HL-60/S4 treated with retinoic acid at 250 ng/mL for 4 days and 3 days (cell line): ENCODE data around the gene PAX6.

ENCODE experiments used
- in situ Hi-C: fragments of 300-500 bp; cut with MboI; formaldehyde crosslinking; loops from 2 replicates; pipeline ENCODE4 v1.7.0; 2022; ENCODE audit warnings: low sequenced_read_pairs

Gene PAX6

DNA sequence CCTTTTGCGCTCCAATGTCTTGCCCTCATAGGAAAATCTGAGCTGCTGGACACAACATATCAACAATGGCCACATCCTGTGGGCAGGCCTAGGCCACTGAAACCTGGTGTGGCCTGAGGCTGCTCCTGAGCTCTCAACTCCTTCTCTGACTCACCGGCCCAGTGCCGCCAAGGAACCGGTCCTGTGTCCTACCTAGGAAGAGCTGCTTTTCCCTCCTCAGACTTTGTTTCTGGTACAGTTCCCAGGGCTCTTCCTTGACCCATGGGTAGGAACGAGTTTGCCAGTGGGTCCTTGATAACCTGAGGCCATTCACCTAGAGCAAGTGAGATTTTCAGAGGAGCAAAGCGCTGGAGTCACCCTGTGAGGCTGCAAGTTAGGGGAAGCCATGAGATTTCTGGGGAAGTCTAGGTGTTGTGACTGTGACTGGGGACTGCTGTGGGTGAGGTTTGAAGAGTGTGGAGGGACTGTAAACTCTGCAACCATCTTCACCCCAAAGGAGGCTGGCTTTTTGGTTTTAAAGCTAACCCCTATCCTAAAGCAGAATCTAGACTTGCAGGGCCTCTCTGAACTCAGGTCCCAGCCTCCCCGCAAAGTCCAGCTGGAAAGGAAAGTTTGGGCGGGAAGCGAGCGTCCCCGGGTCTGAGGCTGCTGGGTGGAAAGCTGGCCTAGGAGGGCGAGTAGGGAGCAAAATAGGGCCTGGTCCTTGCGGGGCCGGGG, 12.0 kb upstream of the PAX6 start:
- in situ Hi-C loops, result no loop called here

DNA sequence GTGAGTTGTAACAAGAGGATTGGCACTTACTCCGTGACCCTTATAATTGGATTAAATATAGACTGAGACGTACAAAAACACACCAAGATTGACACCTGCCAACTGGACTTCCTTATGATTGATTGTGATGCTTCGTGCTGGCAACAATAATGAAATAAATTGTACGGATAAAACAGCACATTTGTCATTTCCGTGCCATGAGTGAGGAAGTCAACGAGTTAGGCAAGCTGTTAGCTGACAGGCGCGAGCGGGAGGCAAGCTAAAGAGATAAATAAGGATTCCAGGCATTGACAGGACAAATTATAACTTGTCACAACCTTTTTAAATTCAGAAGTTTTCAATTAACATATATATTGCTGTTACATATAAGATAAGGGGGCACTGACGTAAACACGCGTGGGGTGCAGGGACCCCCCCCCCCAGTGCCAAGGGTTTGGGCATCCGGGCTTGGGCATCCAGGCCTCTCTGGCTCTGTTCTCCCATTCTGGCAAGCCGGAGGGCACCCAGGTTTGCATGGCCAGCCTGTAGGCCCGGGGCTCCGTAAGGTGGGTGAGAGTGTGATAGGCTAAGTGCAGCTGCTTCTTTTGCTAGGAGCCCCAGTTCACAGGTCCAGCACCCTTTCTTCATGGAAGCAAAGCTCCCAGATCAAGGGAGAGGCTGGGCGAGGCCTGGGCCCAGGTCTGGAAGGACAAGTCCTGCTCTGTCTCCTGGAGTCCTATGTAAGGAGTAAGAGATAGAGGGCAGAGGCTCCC, 11.2 kb upstream of the PAX6 start:
- in situ Hi-C loops, result no loop called here

DNA sequence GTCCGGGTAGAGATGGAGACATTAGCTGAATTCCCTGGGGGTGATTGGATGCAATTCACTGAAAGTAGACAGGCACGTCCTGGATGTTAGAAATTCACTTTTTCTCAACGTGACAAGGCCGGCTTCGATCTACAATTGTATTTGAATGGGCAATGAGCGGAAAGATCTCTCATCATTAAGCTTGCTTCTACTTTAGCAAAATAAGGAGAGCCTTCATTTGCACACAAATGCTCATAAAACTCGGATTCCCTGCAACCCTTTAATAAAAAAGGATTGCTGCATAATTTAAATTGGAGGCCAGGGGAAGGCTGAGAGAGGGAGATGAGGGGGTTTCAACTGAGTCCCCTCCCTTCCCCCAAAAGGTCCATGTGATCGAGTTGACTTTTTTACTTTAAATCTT, 10.6 kb upstream of the PAX6 start:
- in situ Hi-C loops, result no loop called here

DNA sequence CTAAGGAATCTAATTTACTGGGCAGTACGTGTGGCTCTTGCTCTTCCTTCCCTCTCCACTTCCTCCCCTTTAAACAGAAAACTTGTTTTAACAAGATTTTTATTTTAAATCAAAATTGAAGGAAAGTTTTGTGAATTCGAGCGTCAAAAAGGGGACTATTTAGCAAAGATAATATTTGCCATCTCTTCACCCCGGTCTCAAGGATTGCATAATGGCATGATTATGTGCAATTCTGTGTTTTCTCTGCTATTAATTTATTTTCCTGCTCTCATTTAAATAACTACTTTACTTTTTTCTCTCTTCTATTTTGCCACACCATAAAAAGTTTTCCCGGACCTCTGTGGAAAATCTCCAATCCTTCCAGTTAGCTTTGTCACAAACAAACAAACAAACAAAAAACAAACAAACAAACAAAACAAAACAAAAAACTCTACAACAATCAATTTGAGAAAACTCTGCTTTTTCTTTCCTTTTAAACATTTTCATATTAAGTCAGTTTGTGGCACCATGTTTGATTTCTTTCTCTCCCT, 10.2 kb upstream of the PAX6 start:
- in situ Hi-C loops, result no loop called here

DNA sequence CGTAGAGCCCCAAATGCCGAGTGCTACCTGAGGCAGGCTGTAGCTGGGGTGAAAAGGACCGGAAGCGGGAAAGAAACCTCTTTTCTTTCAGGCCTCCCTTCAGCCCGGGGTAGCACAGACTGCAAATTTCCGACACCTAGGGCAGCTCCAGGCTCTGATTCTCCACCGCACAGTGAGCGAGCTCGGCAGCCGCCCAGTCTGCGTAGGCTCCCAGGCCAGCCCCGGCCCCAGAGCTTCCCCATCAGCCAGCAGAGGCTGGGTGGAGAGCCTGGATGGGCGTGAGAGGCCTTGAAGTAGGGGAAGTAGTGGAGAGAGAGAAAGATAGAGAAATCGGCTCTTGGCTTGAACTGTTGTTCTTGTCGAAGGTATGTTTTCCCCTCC, 9.3 kb upstream of the PAX6 start:
- in situ Hi-C loops, result no loop called here

DNA sequence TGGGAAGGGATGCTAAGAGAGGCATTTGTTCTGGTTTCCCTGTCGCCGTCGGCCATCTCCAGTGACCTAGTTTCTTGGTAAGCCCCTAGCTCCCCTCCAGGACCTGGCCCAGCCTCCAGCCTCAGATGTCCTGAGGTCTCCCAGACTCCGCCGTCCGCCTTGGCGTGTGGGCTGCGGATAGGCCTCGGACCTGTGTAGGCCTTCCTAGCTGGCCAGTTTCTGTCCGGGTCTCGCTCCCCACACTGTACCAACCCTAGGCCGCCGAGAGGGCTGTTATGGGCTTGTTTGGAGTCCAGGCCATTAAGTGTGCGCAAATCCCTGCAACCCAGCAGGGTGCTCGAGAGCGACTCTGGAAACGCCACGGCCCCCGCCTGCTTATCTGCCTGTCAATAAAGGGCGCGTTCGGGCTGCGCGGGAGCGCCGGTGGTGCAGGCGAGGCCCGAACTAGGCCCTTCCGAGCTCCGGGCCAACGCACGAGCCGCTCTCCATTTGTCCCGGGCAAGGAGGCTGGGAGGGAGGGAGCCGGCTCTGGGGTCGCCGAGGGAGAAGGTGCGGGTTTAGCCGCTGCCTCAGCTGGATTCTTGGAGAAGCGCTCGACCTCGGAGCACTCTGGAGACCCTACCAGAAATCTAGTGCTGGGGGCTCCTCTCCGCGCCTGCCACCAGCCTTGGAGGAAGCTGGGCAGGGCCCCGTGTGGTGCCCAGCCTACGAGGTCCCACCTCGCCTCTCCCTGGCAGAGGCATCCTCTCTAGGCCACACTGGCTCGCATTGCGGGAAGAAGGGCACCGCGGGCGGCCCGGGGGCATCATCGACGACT, 8.7 kb upstream of the PAX6 start:
- in situ Hi-C loops, result no loop called here

DNA sequence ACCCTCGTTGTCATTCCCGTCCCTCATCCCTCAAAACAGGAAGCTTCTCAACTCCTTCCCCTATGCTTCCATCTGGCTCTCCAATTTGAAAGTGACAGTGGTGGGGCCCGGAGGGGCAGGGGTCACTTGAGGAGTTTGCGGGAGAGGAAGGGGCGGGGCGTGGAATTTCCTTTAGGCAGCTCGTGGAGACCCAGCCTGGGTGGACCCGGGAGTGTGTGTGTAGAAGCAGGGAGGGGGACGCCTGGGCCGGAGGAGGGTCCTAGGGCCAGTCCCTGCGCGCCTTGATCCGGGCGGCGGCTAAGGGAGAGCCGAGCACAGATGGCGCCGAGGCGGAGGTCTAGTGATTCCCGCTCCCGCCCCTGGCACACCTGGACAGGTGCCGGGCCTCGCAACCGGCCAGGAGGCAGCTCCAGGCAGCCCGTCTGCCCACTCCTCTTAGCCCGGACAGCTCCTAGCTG, 7.8 kb upstream of the PAX6 start:
- in situ Hi-C loops, result no loop called here

DNA sequence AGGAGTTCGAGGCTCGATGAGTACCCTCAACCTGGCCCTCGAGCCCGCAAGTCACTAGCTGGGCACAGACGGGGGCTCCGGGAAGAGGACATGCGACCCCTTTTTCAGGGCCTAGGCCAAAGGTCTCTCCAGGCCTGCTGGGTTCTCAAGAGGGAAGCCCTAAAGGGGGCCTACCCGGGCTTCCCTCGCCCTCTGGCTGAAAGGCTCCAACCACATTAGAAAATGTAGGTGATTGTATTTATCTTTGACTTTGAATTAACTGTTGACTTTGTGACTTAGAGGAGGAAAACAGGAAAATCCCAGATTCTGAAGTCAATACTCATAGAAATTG, 7.3 kb upstream of the PAX6 start:
- in situ Hi-C loops, result no loop called here

DNA sequence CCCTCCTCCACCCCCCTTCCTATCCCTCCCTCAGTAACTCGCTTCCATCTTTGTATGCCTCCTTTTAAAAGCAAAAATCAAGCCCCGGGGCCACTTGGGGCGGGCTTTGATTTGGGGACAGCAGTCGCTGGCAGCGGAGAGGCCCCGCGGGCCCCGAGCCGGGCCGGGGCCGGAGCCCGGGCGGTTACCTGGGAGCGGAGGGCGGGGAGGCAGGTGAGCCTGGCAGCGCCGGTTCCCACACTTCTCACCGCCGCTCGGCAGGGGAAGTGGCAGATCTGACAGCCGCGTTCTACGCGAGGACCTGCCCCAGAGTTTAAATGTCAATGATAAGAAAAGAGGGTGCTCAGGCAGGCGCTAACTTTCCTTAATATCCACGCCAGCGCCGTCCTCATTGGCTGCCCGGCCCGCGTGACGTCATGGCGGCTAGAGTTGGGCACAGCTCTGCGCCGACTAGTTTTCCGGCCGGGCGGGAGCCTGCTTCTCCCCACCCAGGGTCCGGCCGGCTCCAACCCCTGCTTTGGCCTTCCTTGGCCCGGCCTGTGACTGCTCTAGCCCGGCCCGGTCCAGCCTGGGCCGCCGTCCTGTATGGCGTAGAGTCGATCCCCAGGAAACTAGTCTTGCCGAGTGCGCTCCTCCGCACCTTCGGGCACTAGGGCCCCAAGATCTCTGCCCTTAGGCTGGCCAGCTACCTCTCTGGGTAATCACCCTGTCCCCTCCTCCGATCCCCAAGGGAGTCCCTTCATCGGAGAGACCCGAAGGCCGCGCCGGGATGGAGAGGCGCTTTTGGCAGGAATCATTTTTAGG, 6.7 kb upstream of the PAX6 start:
- in situ Hi-C loops, result no loop called here

DNA sequence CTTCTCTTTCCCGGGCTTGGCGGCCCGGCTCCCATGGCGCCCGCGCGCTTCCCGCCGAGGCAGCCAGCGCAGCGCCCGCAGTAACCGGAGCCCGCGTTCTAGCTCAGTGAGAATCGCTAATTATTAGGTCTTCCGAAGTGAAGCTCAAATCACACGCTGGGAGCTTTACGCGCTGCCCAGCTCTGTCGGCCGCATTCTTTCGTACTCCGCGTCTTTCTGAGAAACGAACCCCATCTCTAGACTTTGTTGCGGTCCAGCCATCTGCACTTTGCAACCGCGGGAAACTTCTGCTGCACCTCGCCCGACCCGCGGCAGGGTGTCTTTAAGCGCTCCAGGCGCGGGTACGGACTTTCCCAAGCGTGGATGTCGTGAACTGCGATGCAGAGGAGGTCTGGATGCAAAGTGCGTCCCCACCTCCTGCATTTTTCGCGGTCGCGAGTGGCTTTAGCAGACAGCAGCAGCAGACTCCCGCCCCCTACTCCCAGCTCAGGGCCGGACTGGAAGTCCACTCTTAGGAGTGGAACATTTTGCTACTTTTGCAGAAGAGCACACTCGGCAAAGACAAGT, 6.0 kb upstream of the PAX6 start:
- in situ Hi-C loops, result no loop called here

DNA sequence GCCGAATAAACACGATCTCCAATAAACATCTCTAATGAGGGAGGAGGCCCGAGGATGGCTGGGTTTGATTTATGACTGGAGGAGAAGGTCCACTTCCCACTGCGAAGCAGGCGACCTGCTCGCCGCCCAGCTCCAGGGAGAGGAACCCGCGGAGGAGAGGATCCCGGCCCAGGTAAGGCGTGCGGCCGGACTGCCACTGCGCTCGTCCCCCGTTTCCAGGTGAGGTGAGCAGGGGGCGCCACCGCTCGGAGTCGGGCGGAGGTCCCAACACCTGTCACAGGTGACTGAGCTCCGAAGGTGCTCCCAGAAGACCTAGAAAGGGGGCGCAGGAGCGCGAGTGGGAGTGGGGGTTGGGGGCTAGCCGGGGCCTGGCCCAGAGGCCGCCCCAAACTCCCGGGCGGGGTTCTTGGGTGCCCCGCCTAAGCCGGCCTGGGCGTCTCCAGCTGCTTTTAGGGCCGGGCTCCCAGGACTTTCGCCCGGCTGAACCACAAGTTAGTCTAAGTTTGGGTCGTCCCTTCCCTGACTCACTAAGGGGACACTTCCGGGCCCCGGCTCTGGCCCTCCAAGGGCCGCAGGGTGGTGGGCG, 5.4 kb upstream of the PAX6 start:
- in situ Hi-C loops, result no loop called here

DNA sequence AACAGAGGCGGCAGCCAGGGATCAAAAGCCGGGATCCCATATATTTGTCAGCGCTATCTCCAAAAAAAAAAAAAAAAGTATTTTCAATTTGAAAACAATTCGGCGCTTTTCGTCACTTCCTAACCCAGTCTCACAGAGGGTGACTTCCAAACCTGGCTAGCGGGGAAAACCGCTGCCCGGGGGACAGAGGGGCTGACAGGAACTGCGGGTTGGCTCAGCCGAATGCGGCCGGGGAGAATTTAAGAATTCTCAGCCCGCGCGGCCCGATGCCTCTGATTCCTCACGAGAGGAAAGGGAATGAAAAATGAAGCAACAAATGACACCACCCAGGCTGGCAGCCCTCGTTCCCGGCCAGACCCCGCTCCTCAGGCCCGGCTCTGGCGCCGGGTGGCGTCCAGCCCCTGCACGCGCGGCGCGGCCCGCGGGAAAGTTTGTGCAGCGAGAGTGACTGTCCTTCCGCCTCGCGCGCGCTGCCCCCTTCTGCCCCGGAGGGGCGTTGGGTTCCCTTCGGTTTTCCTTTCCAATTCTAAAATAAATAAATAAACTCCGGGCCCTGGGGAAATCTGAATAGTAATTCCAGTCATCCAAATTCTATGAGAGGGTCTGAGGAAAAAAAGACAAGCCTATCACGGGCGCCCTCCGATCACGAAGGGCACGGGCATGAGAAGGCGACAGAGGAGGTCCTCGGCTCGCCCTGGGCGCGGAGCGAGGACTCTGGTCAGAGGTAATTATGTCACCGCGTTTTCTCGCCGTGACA, 4.8 kb upstream of the PAX6 start:
- in situ Hi-C loops, result no loop called here

DNA sequence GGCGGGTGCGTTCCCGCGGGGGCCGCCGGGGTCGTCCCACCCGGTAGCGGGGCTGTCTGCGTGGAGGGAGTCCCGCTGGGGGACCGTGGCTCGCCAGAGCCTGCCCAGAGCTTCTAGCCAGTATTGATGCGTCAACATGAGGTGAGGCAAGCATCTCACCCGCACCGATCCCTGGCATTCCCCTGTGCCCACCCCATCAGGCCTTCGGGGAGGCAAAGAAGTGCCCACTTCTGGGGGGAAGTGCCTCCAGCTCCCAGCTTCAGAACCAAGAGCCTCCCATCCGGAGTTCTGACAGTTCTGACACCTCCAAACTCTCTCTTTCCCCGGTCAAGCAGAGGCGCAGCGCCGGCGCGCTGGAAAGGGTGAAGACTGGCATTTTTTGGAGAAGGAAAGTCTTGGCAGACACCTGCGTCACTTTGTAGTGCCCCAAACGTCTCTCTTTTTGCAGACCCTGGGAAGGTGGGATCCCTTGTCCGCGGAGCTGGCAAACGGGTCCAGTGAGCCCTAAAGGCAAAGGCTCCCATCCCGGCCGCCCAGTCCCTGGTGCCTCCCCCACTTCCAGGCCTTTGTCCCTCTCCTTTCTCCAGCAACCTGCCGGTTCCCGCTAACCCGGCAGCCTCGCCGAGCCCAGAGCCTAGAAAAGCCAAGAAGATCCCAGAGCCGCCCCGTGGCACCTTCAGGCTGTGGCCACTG, 3.2 kb upstream of the PAX6 start:
- in situ Hi-C loops, result no loop called here

DNA sequence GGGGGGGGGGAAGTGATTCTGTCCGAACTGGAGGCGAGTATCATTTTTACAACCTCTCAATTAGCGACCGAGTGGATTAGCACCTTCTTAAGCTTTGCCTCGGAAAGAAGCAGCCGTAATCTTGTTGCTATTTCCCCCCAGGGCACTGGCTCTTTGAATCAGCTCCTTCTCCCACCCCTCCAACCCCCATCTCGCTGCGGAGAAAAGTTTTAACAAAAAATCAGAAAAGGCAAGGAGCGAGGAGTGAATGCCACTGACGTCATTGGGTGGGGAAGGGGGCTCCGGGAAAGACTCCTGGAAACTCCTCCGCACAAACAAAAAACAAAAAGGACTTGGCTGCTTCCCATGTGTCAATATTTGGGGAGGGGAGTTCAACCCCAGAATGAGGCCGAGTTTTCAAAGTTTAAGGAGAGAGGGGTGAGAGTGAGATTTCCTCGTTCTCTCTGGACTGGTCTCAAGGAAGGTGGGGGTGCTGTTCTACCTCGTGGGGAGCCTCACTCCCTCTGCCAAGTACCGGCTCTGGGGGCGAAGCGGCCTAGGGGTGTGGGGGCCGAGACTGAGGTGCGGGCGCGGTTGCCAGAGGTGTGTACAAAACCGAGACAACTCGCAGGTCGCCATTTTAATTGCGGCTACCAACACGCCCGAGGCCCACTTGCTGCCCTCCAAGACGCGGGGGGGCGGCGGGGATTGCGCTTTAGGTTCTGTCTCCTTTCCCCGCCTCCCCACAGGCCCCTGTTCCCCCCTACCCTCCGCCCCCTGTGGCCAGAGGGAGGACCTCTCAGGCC, 2.5 kb upstream of the PAX6 start:
- in situ Hi-C loops, result no loop called here

DNA sequence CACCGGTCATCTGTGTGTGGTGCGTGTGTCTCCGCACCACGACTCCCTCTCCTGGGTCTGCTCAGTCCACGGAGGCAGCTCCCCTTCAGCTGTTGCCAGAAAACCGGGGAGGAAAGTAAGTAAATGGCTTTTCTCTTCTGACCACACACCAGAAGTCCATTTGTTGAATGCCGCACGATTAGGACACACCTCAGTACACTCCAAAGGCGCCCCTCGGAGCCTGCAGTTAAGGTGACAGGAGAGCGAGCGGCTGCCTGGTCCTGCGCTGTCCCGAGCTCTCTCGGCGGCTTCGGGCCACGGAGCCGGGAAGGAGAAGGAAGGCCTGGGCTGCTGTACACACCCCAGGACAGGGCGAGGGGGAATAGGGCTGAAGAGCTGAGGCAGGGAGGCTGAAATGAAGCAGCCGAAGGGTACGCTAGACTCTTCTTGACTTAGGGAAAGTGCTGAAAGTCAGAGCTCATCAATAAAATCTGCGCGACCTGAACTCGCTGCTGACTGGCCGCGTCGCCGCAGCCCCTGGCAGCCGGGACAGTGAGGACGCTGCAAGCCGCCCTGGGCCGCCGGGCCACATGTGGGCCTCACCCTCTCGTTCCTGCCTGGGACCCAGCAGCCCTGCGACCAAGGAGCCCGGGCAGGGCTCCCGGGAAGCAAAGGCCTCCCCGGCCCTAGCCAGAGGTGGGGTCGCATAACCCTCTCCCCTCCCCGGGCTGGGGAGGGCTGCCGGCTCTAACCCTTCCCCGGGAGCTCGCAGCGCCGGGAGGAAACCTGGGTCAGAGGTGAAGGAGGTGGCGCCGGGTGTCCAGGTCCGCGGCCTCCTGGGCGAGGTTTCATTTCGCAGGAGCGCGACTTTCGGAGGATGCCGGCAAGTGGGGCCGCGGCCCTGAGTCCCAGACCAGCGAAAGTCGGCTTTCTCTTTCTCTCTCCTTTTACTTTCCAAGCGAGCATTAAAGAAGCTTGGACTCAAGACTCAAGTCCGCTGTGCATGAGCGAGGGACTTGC, 1.6 kb upstream of the PAX6 start:
- in situ Hi-C loops, result no loop called here

DNA sequence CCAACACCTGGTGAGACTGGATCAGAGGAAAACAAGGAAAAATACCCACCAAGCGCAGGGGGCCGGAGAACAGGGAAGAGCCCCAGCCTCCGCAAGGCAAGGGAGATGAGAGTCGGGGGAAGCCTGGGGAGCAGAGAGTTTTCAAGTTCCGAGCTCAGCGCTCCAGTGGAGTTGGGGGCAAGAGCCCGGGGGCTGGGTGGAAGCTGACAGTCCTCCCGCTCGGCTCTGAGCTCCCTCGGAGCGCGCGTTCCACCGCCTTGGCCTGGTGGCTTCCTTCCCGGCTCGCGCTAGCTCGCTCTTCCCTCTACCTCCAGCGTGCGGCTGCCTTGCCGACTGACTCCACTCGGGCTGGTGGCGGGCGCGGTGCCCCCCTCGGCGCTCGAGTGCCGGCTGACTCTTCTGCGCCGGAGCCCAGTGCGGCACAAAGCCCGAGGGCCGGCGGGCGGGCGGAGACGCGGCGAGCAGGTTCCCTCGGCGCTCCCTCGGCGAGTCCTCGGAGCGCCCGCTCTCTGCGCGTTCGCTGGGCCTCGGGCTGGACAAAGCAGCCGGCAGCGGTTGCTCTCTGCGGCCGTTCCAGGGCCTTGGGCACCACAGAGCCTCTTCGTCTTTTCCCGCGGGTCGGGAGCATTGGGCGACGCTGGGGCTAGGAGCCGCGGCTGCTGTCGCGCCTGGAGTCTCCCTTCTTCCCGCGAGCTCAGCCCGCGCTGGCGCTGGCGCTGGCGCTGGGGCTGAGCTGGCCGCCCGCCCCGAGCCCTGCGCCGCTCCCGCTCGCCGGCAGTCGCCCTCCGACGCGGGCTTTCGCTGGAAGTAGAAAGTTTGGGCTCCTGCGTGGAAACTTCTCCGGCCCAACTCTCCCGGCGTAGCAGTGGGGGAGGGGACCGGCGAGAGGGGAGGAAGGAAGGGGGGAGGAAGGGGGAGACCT, 1.0 kb downstream of the PAX6 start:
- in situ Hi-C loops, result no loop called here
